PC-9 (cell line): ENCODE measurements around the gene CD7. TPM values are rescaled to one million over a fixed set of nuclear protein-coding genes. Genes with fewer than 3 reads are reported as not detected.

Experiments
- BruUV-seq: library from RNA; stranded (reverse); fragments of 400-500 nt; replicated peaks from 2 replicates; lab custom pipeline; 2021; lab: Mats Ljungman, UMichigan
- CTCF ChIA-PET: fragments of 300-600 bp; sonication (Branson Sonifier 250); formaldehyde crosslinking; loops from one replicate; lab custom pipeline; 2022; ENCODE audit warnings: antibody characterized with exemption; lab: Charles Lee
- POLR2A ChIA-PET: fragments of 300-600 bp; sonication (Branson Sonifier 250); formaldehyde crosslinking; loops from one replicate; lab custom pipeline; 2022; ENCODE audit warnings: antibody characterized with exemption; ENCODE audit not compliant: unreplicated experiment; lab: Charles Lee
- DNase-seq, 2 experiments: peaks; one replicate each; pipeline versions ENCODE4 v3.0.0 to v3.0.0-alpha.2; 2015 to 2022; ENCODE audit warnings: mixed read lengths in 1 of 2
- H2AFZ ChIP-seq: fragments of 200-600 bp; sonication (generic); 2 replicates; pipeline ENCODE4 v1.8.1; 2017; ENCODE audit warnings: antibody characterized with exemption
- H3F3A ChIP-seq: fragments of 200-600 bp; sonication (generic); 2 replicates; pipeline ENCODE4 v1.8.1; 2017; ENCODE audit warnings: antibody characterized with exemption, mild to moderate bottlenecking, low read depth; ENCODE audit not compliant: insufficient read depth
- H3K27ac ChIP-seq: fragments of 200-600 bp; sonication (generic); 2 replicates; pipeline ENCODE4 v1.6.1; 2016; ENCODE audit warnings: mixed run types
- H3K27me3 ChIP-seq: fragments of 200-600 bp; sonication (generic); 2 replicates; pipeline ENCODE4 v1.6.1; 2016; ENCODE audit warnings: low read depth, mixed run types; ENCODE audit not compliant: insufficient read depth
- H3K36me3 ChIP-seq: fragments of 200-600 bp; sonication (generic); 2 replicates; pipeline ENCODE4 v1.6.1; 2016; ENCODE audit warnings: low read depth, mixed run types
- H3K4me1 ChIP-seq: fragments of 200-600 bp; sonication (generic); replicated peaks from 2 replicates; pipeline ENCODE4 v1.6.1; 2016; ENCODE audit warnings: mixed run types; ENCODE audit not compliant: insufficient read depth
- H3K4me2 ChIP-seq: fragments of 200-600 bp; sonication (generic); 2 replicates; pipeline ENCODE4 v1.6.1; 2017; ENCODE audit warnings: mixed run types
- H3K4me3 ChIP-seq: fragments of 200-600 bp; sonication (generic); 2 replicates; pipeline ENCODE4 v1.6.1; 2016; ENCODE audit warnings: mixed run types
- H3K79me2 ChIP-seq: fragments of 200-600 bp; sonication (generic); 2 replicates; pipeline ENCODE4 v1.6.1; 2017; ENCODE audit warnings: low read depth, mixed run types
- H3K9me2 ChIP-seq: fragments of 200-600 bp; sonication (generic); 2 replicates; pipeline ENCODE4 v1.8.1; 2017; ENCODE audit warnings: mild to moderate bottlenecking; ENCODE audit not compliant: insufficient read depth
- H3K9me3 ChIP-seq: fragments of 200-600 bp; sonication (generic); 2 replicates; pipeline ENCODE4 v1.8.1; 2016; ENCODE audit warnings: low read depth; ENCODE audit not compliant: insufficient read depth
- H4K20me1 ChIP-seq: fragments of 200-600 bp; sonication (generic); 2 replicates; pipeline ENCODE4 v1.8.1; 2017; ENCODE audit not compliant: insufficient read depth
- EZH2 ChIP-seq: fragments of 200-600 bp; sonication (generic); IDR thresholded peaks from 2 replicates; pipeline ENCODE4 v1.8.0; 2017; ENCODE audit warnings: antibody characterized with exemption, low read depth
- intact Hi-C: fragments of 100-400 bp; cut with micrococcal nuclease; formaldehyde crosslinking; loops from one replicate; pipeline ENCODE4 v1.10.0; 2022; ENCODE audit not compliant: unreplicated experiment
- total RNA-seq: library from RNA; stranded (reverse); gene quantifications from 2 replicates; pipeline ENCODE4 v1.2.3, GENCODE V29; 2021
- TF ChIP-seq, protein P1 (sequence below): fragments of 200-600 bp; sonication (generic); conservative IDR thresholded peaks from 2 replicates; pipeline ENCODE4 v1.6.1; 2017; ENCODE audit warnings: mixed run types, antibody characterized with exemption, mild to moderate bottlenecking, moderate library complexity

CD7 gene
- total RNA-seq, 1 experiment from 2014 or later = 0.68 TPM

DNA sequence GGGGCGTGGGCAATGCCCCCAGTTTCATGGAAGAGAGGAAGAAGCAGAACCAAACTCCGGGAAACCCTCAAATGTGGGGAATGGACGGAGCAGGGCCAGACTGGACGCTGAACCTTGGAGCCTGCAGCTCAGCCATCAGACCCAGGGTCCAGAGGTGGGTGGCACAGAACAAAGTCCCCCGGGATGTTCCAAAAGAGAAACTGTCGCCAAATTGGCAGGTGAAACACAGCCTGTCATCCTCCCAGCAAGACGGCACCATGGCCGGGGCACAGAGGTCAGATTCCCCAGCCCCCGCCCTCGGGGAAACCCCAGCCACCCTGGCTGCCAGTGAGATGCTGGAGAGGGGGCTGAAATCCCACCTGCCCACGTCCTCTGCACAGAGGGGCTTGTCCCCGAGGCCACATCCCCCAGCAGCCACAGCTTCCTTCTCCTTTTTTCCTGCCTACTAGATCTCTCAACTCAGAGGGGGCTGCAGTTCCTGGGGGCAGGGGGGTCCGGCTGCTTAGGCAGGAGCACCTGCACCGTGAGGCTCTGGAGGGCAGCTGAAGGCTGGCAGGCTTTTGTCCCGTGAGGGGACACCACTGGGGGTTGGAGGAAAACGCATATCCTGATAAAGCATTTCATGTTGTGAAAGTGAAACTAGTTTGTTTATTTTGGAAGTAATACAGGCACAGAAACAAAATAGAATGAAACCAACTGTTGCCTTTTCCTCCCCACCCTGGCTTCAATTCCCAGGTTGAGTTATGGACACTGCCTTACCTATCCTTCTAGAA is 17.4 kb upstream of the CD7 start:
- peak overlapping the region; percentile 76 for H3K4me2 ChIP-seq
- H2AFZ ChIP-seq = no peak overlapping the region
- H3K79me2 ChIP-seq = no peaks in the 10 kb centered on the region
- POLR2A ChIA-PET = no interaction called here
- H3F3A ChIP-seq = no peaks in the 10 kb centered on the region; the same call in 1 of the 2 replicates
- H3K9me3 ChIP-seq = no peaks in the 10 kb centered on the region
- H3K36me3 ChIP-seq = no peaks in the 10 kb centered on the region
- CTCF ChIA-PET = interaction anchor here (0.6 kb wide), 1 partner anchor 140 kb away, joined by 6 read pairs; no protein-coding TSS in a partner anchor
- intact Hi-C loops = loop anchor here (5.0 to 10.0 kb wide), 3 partner anchors 50 to 230 kb away; no protein-coding TSS in a partner anchor
- no peaks in the 10 kb centered on the region for H3K9me2 ChIP-seq
- no peak for TF ChIP-seq EZH2
- TF ChIP-seq, protein P1, sequence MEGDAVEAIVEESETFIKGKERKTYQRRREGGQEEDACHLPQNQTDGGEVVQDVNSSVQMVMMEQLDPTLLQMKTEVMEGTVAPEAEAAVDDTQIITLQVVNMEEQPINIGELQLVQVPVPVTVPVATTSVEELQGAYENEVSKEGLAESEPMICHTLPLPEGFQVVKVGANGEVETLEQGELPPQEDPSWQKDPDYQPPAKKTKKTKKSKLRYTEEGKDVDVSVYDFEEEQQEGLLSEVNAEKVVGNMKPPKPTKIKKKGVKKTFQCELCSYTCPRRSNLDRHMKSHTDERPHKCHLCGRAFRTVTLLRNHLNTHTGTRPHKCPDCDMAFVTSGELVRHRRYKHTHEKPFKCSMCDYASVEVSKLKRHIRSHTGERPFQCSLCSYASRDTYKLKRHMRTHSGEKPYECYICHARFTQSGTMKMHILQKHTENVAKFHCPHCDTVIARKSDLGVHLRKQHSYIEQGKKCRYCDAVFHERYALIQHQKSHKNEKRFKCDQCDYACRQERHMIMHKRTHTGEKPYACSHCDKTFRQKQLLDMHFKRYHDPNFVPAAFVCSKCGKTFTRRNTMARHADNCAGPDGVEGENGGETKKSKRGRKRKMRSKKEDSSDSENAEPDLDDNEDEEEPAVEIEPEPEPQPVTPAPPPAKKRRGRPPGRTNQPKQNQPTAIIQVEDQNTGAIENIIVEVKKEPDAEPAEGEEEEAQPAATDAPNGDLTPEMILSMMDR = no peak
- peak overlapping the region; percentile 48 for H3K4me3 ChIP-seq
- H3K27me3 ChIP-seq = no peaks in the 10 kb centered on the region
- H4K20me1 ChIP-seq = no peaks in the 10 kb centered on the region
- peaks cover 11% of the 10 kb centered on the region for H3K4me1 ChIP-seq
- peak in 1 of 2 experiments; percentile 50 for DNase-seq
- peak overlapping the region; percentile 69 for H3K27ac ChIP-seq
- BruUV-seq = no TSS peak

DNA sequence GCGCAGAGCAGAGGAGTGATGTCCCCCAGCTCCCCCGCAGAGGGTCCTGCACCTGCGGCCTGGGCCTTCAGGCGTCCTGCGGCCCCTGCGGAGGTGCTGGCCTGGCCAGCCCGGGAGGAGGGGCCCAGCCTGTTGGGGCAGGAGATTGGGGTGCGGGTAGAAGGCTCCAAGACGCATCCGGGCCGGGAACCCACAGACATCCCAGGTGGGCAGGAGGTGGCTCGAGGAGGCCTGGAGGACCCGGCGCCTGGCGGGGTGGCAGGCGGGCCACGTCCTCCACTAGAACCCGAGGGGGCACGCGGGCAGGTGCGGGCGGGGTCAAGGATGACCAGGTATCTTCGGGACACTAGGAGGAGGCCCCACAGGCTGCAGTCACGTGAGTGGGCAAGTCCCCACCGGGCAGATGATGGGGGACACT is 16.8 kb upstream of the CD7 start:
- no peaks in the 10 kb centered on the region for H3K27me3 ChIP-seq
- H3K27ac ChIP-seq = no peak overlapping the region
- no peaks in the 10 kb centered on the region for H3K9me3 ChIP-seq
- no peaks in the 10 kb centered on the region for H3K36me3 ChIP-seq
- DNase-seq = no peak
- CTCF ChIA-PET = interaction anchor here (0.6 kb wide), 2 partner anchors 92 to 139 kb away, joined by 3 to 6 read pairs; no protein-coding TSS in a partner anchor
- TF ChIP-seq, protein P1 = no peak
- TF ChIP-seq EZH2 = no peak
- no peaks in the 10 kb centered on the region for H4K20me1 ChIP-seq
- POLR2A ChIA-PET = interaction anchor here (0.6 kb wide), 3 partner anchors 42 to 129 kb away, joined by 6 to 10 read pairs (median 6); no protein-coding TSS in a partner anchor
- H3F3A ChIP-seq = no peaks in the 10 kb centered on the region; the same call in 1 of the 2 replicates
- peak overlapping the region; percentile 76 for H3K4me2 ChIP-seq
- H3K4me1 ChIP-seq = peaks cover 11% of the 10 kb centered on the region
- H2AFZ ChIP-seq = no peak overlapping the region
- H3K79me2 ChIP-seq = no peaks in the 10 kb centered on the region
- no peak overlapping the region for H3K4me3 ChIP-seq
- H3K9me2 ChIP-seq = no peaks in the 10 kb centered on the region
- intact Hi-C loops = loop anchor here (5.0 to 10.0 kb wide), 3 partner anchors 49 to 229 kb away; no protein-coding TSS in a partner anchor
- no TSS peak for BruUV-seq

DNA sequence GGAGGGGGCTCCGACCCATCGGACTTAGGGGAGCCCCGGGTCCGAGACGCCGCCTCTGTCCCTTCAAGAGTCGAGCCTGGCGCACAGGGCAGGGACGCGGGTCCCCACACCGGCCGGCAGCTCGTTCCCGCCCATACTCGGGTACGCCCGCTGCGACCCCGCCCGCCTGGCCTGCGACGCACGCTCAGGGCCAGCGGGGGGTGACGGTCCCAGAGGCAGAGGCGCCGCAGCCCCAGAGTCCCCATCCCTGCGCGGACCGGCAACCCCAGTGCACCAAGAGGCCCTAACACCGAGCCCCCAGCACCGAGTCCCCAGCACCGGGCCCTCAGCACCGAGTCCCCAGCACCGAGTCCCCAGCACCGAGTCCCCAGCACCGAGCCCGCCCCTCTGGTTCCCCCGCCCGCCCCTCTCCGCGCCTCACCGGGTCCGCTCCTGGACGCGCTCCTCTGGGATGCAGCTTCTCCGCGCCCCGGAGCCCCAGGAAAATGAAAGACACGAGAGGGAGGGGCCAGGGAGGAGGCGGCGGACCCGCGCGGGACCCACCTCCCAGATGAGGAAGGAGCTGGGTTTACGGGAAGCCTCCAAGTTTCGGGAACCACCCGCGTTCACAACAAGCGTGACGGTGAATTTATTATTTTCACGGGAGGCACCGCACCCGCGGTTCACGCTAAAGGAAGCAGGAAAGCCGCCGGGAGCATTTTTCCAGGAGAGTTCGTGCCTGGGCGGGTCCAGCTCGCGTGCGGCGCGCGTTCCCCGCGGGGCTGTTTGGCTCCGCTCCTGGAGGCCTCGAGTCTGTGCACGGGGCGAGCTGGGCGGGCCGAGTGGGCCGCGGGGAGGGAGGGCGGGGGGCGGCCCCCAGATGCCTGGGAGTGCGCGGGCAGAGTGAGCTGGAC is 16.1 kb upstream of the CD7 start, which contains the start of gene SECTM1:
Gene SECTM1 (minus strand): TSS at position 488 of the 893 bp plus-strand sequence. CDS start 6,526 bp downstream, outside the sequence.
- Histone ChIP-seq H3F3A (no peaks in the 10 kb centered on the region; the same call in 1 of the 2 replicates), H3K4me3 (peak within 1 kb of the TSS; percentile 58), H3K4me2 (peak within 1 kb of the TSS; percentile 96), H3K9me2 (no peaks in the 10 kb centered on the region), H3K27me3 (no peaks in the 10 kb centered on the region), H4K20me1 (no peaks in the 10 kb centered on the region), H3K27ac (no peak within 1 kb of the TSS), H3K4me1 (peaks cover 6% of the 10 kb centered on the region), H3K36me3 (no peaks in the 10 kb centered on the region), H3K79me2 (no peaks in the 10 kb centered on the region), H2AFZ (peak within 1 kb of the TSS; percentile 66), H3K9me3 (no peaks in the 10 kb centered on the region)
- BruUV-seq = no TSS peak
- peak in 1 of 2 experiments; percentile 29 for DNase-seq
- CTCF ChIA-PET = interaction anchor here (0.6 kb wide), 1 partner anchor 92 kb away, joined by 3 read pairs; no protein-coding TSS in a partner anchor
- POLR2A ChIA-PET = interaction anchor here (0.6 to 0.7 kb wide), 5 partner anchors 41 to 128 kb away, joined by 3 to 10 read pairs (median 6); no protein-coding TSS in a partner anchor
- no peak for TF ChIP-seq EZH2
- TF ChIP-seq, protein P1 = no peak
- intact Hi-C loops = loop anchor here (5.0 to 10.0 kb wide), 3 partner anchors 49 to 229 kb away; no protein-coding TSS in a partner anchor
